Measurements from ENCODE around the gene RPL3.

DNA sequence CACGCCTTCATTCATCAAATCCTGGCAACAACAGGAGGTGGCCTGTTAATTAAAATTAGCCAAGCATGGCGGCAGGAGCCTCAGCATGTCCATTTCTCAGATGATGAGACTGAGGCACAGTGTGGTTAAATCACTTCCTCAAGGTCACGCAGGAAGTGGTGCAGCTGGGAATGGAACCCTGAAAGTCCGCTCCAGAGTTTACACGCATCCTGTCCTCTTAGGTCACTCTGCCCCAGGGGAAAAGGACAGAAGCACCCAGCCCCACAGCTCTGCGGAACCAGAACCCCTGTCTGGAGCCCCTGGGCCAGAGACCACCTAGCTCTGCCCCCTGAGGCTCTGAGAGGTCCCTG lies 19.6 kb downstream of the RPL3 start:
- TF ChIP-seq, protein P1, sequence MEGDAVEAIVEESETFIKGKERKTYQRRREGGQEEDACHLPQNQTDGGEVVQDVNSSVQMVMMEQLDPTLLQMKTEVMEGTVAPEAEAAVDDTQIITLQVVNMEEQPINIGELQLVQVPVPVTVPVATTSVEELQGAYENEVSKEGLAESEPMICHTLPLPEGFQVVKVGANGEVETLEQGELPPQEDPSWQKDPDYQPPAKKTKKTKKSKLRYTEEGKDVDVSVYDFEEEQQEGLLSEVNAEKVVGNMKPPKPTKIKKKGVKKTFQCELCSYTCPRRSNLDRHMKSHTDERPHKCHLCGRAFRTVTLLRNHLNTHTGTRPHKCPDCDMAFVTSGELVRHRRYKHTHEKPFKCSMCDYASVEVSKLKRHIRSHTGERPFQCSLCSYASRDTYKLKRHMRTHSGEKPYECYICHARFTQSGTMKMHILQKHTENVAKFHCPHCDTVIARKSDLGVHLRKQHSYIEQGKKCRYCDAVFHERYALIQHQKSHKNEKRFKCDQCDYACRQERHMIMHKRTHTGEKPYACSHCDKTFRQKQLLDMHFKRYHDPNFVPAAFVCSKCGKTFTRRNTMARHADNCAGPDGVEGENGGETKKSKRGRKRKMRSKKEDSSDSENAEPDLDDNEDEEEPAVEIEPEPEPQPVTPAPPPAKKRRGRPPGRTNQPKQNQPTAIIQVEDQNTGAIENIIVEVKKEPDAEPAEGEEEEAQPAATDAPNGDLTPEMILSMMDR (IDR thresholded peaks at IDR 0.05): no peak
- TF ChIP-seq POLR2A (IDR thresholded peaks at IDR 0.05; ENCODE audit: low read depth) (no peak), EP300 (IDR thresholded peaks at IDR 0.05) (no peak), POLR2AphosphoS5 (IDR thresholded peaks at IDR 0.05) (no peak)

All from esophagus muscularis mucosa (tissue), 4 donors.